A549 (cell line): ENCODE data around the gene FNIP2. TPM values are rescaled to one million over a fixed set of nuclear protein-coding genes. Genes with fewer than 3 reads are reported as not detected.
"Not testable (repeated sequence)": the region's sequence is repeated elsewhere in the genome, so short reads cannot be mapped to it uniquely, and the experiment has no call there.

Experiments used
- ATAC-seq, 2 experiments: fragments of 200-7000 bp in 1 of 2; fragments of >200 bp in 1 of 2; cut with Nextera tagmentation in 1 of 2; cut with Tn5 transposase in 1 of 2; 3 replicates each; pipeline versions ENCODE4 v1.8.0 to v1.9.1; 2018 to 2020; ENCODE audit warnings: mild to moderate bottlenecking in 1 of 2, moderate library complexity in 1 of 2
- CTCF ChIA-PET: fragments of 300-600 bp; sonication (Branson Sonifier 250); formaldehyde crosslinking; extraction: SDS; loops from one replicate; lab custom pipeline; 2021; ENCODE audit warnings: antibody characterized with exemption, inconsistent platforms; lab: Yijun Ruan, JAX
- POLR2A ChIA-PET: fragments of 350-600 bp; formaldehyde crosslinking; extraction: SDS; loops from one replicate; lab custom pipeline; 2021; ENCODE audit warnings: antibody characterized with exemption, inconsistent platforms; lab: Yijun Ruan, JAX
- DNase-seq, 2 experiments: peaks; one replicate each; pipeline versions ENCODE4 v3.0.0 to v3.0.0-alpha.2; 2011 to 2016; ENCODE audit warnings: low read depth in 1 of 2, low spot score in 1 of 2
- FAIRE-seq: peaks from 2 replicates; lab custom pipeline; 2011; peaks lifted over from hg19 to GRCh38; lab: Jason Lieb, UNC
- H3K27ac ChIP-seq, 2 experiments: fragments of >200 bp; sonication (Bioruptor Twin); formaldehyde crosslinking; 3 replicates each; pipeline ENCODE4 v1.5.1; 2016 to 2017
- H3K4me1 ChIP-seq: fragments of >200 bp; sonication (Bioruptor Twin); formaldehyde crosslinking; 3 replicates; pipeline ENCODE4 v1.6.1; 2016
- H3K4me2 ChIP-seq: fragments of >200 bp; sonication (Bioruptor Twin); formaldehyde crosslinking; 3 replicates; pipeline ENCODE4 v1.6.1; 2016
- H3K4me3 ChIP-seq: fragments of >200 bp; sonication (Bioruptor Twin); formaldehyde crosslinking; 3 replicates; pipeline ENCODE4 v1.5.1; 2016
- H3K9me3 ChIP-seq: fragments of >200 bp; sonication (Bioruptor Twin); formaldehyde crosslinking; 3 replicates; pipeline ENCODE4 v1.6.1; 2016
- CEBPB ChIP-seq, 2 experiments: fragments of >200 bp in 1 of 2; sonication (Bioruptor Twin) in 1 of 2; formaldehyde crosslinking in 1 of 2; IDR thresholded peaks; 2 replicates each; pipeline ENCODE4 v1.6.1; 2012 to 2016
- EHMT2 ChIP-seq: fragments of 200-600 bp; sonication (generic); IDR thresholded peaks from 2 replicates; pipeline ENCODE4 v1.6.1; 2016; ENCODE audit warnings: antibody characterized with exemption, low read depth, mild to moderate bottlenecking, moderate library complexity
- ESRRA ChIP-seq: fragments of 150-350 bp; IDR thresholded peaks from 2 replicates; pipeline ENCODE4 v1.6.1; 2014; ENCODE audit warnings: mild to moderate bottlenecking, low read length, borderline replicate concordance
- FOSB ChIP-seq: fragments of 250-450 bp; sonication (Bioruptor Pico); IDR thresholded peaks from 2 replicates; pipeline ENCODE4 v1.5.0; 2020; ENCODE audit warnings: mild to moderate bottlenecking, moderate library complexity
- FOSL2 ChIP-seq, 2 experiments: fragments of 450-650 bp in 1 of 2; fragments of >200 bp in 1 of 2; sonication (Bioruptor Twin) in 1 of 2; formaldehyde crosslinking; IDR thresholded peaks; 2 replicates each; pipeline versions ENCODE4 v1.5.0 to v1.6.1; 2016 to 2020; ENCODE audit warnings: mild to moderate bottlenecking in 1 of 2, moderate library complexity in 1 of 2
- GATA3 ChIP-seq: IDR thresholded peaks from 2 replicates; pipeline ENCODE4 v1.6.1; 2012; ENCODE audit warnings: borderline replicate concordance
- HOXB13 ChIP-seq: fragments of 250-450 bp; sonication (Bioruptor Pico); IDR thresholded peaks from 2 replicates; pipeline ENCODE4 v1.5.0; 2020; ENCODE audit warnings: low read depth, mild to moderate bottlenecking, moderate library complexity
- HOXB5 ChIP-seq: fragments of 250-450 bp; sonication (Bioruptor Pico); IDR thresholded peaks from 2 replicates; pipeline ENCODE4 v1.5.0; 2020; ENCODE audit warnings: mild to moderate bottlenecking, moderate library complexity
- KDM1A ChIP-seq: fragments of 200-600 bp; sonication (generic); IDR thresholded peaks from 2 replicates; pipeline ENCODE4 v1.6.1; 2016; ENCODE audit warnings: low read depth, mild to moderate bottlenecking
- MAX ChIP-seq: IDR thresholded peaks from 2 replicates; pipeline ENCODE4 v1.6.1; 2012
- MYC ChIP-seq: IDR thresholded peaks from 2 replicates; pipeline ENCODE4 v1.6.1; 2012; ENCODE audit warnings: mild to moderate bottlenecking, inconsistent platforms, low read length, improper control_type of control experiment, borderline replicate concordance
- NFE2L2 ChIP-seq: fragments of 150-350 bp; conservative IDR thresholded peaks from 2 replicates; pipeline ENCODE4 v1.6.1; 2014; ENCODE audit warnings: low read length
- NR3C1 ChIP-seq: fragments of >200 bp; sonication (Bioruptor Twin); formaldehyde crosslinking; IDR thresholded peaks from 3 replicates; pipeline ENCODE4 v1.6.1; 2017
- POLR2A ChIP-seq: IDR thresholded peaks from 2 replicates; pipeline ENCODE4 v1.6.1; 2012; ENCODE audit warnings: mild to moderate bottlenecking, low read length
- RARB ChIP-seq: fragments of 250-450 bp; sonication (Bioruptor Pico); IDR thresholded peaks from 2 replicates; pipeline ENCODE4 v1.8.0; 2021; ENCODE audit warnings: mild to moderate bottlenecking, moderate library complexity
- RFX5 ChIP-seq: fragments of 450-650 bp; IDR thresholded peaks from 2 replicates; pipeline ENCODE4 v1.7.1; 2014; ENCODE audit warnings: antibody characterized with exemption, mild to moderate bottlenecking, moderate library complexity
- SMC3 ChIP-seq: fragments of >200 bp; sonication (Bioruptor Twin); formaldehyde crosslinking; IDR thresholded peaks from 3 replicates; pipeline ENCODE4 v1.6.1; 2018; ENCODE audit warnings: inconsistent platforms
- SREBF2 ChIP-seq: fragments of 450-650 bp; IDR thresholded peaks from 2 replicates; pipeline ENCODE4 v1.6.1; 2014; ENCODE audit warnings: mild to moderate bottlenecking, moderate library complexity
- TFCP2L1 ChIP-seq: fragments of 250-450 bp; sonication (Bioruptor Pico); IDR thresholded peaks from 2 replicates; pipeline ENCODE4 v1.5.0; 2021; ENCODE audit warnings: mild to moderate bottlenecking
- TP53 ChIP-seq: fragments of 250-450 bp; sonication (Bioruptor Pico); IDR thresholded peaks from 2 replicates; pipeline ENCODE4 v1.5.0; 2021; ENCODE audit warnings: mild to moderate bottlenecking, moderate library complexity
- ZSCAN20 ChIP-seq: fragments of 250-450 bp; sonication (Bioruptor Pico); IDR thresholded peaks from 2 replicates; pipeline ENCODE4 v1.8.0; 2022; ENCODE audit warnings: mild to moderate bottlenecking, moderate library complexity
- WGBS: methylation state at CpG from one replicate; pipeline ENCODE4 v1.1.6; 2017; ENCODE audit errors: missing lambda C conversion rate; 5-methylcytosine and 5-hydroxymethylcytosine counted together
- polyA plus RNA-seq, 4 experiments: library from polyadenylated mRNA; depleted of rRNA in 3 of 4; stranded (reverse); fragments of >200 nt; fragmentation: RNase III in 1 of 4; extraction: RNeasy Plus Mini Kit Qiagen cat#74134 plus additional on column Dnase treatment in 1 of 4; gene quantifications; 2 replicates in 3 of 4; 3 replicates in 1 of 4; pipeline ENCODE4 v1.2.3, GENCODE V29; 2011 to 2017
- TF ChIP-seq, protein P1 (sequence below): fragments of 450-650 bp; IDR thresholded peaks from 2 replicates; pipeline ENCODE4 v1.6.1; 2014; ENCODE audit warnings: antibody characterized with exemption
- TF ChIP-seq, protein P2 (sequence below): fragments of 150-350 bp; IDR thresholded peaks from 2 replicates; pipeline ENCODE4 v1.6.1; 2014; ENCODE audit warnings: low read depth, mild to moderate bottlenecking, low read length

FNIP2 gene
- polyA plus RNA-seq, 2 of the 4 experiments (the other 2 are of a cell fraction) = 2.0 to 2.5 TPM

- 93% methylated on average over 2 of the region's 2 CpGs for WGBS
- Histone ChIP-seq H3K4me3 (no peak overlapping the region), H3K27ac (no peak overlapping the region), H3K4me1 (no peaks in the 10 kb centered on the region), H3K4me2 (no peak overlapping the region), H3K9me3 (0 out of 3 replicates have a peak, but pooled peaks cover 3% of the 10 kb centered on the region)
- ChIA-PET POLR2A (interaction anchor here (0.6 kb wide), 1 partner anchor 511 kb away, joined by 3 read pairs; no protein-coding TSS in a partner anchor), CTCF (no interaction called here)
- DNase-seq (no peak), FAIRE-seq (no peak), ATAC-seq (no peak)
- TF ChIP-seq EHMT2 = no peak
- no peak for TF ChIP-seq ZSCAN20 (CRISPR knock-in tag)
- TF ChIP-seq NR3C1 = no peak
- no peak for TF ChIP-seq POLR2A
- no peak for TF ChIP-seq HOXB5
- TF ChIP-seq MYC = no peak
- no peak for TF ChIP-seq MAX
- TF ChIP-seq SREBF2 = no peak
- no peak for TF ChIP-seq NFE2L2
- TF ChIP-seq, protein P1, sequence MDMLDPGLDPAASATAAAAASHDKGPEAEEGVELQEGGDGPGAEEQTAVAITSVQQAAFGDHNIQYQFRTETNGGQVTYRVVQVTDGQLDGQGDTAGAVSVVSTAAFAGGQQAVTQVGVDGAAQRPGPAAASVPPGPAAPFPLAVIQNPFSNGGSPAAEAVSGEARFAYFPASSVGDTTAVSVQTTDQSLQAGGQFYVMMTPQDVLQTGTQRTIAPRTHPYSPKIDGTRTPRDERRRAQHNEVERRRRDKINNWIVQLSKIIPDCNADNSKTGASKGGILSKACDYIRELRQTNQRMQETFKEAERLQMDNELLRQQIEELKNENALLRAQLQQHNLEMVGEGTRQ = no peak
- no peak for TF ChIP-seq FOSB (CRISPR knock-in tag)
- no peak for TF ChIP-seq TFCP2L1 (CRISPR knock-in tag)
Observed at GRCh38 chr4:158739600-158739999, 29.2 kb upstream of the FNIP2 start.

DNA sequence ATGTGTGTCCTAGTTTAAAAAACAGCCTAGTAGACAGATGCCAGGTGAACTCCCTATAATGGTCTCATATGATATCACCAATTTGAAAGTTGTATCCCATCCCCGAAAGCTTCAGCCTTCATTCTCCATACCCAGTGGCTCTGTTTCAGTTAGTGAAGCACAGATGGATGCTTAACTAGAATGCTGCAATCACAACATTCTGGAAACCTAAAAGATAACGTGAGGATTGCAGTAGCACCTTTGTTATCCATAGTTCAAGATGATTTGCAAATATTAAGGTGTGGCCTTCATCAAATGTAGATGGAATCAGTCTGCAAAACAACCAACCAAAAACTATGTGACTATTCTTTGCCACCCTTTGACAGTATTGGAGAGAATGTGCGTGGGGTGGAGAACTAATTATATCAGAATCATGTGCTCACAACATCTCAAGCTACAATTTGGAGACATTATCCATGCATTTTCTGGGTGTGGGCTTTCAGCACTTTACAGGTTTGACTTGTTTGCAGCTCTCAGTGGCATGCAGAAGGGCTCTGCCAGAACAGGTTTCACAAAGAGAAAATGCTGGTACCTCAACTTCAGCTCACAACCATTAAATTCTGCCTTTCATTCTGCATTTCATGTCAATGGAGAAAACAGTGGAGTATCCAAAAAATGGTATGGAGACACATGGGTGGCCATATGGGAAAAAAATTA lies 27.4 kb upstream of the FNIP2 start:
- ChIA-PET POLR2A (no interaction called here), CTCF (no interaction called here)
- Histone ChIP-seq H3K4me1 (no peaks in the 10 kb centered on the region), H3K27ac (no peak overlapping the region), H3K4me3 (no peak overlapping the region), H3K9me3 (0 out of 3 replicates have a peak, but pooled peaks cover 3% of the 10 kb centered on the region), H3K4me2 (no peak overlapping the region)
- TF ChIP-seq RFX5 = no peak
- TF ChIP-seq KDM1A = no peak
- no peak for TF ChIP-seq GATA3
- TF ChIP-seq SMC3 = no peak
- no peak for TF ChIP-seq CEBPB (IDR thresholded peaks at IDR 0.05)
- TF ChIP-seq HOXB13 = no peak
- TF ChIP-seq, protein P2, sequence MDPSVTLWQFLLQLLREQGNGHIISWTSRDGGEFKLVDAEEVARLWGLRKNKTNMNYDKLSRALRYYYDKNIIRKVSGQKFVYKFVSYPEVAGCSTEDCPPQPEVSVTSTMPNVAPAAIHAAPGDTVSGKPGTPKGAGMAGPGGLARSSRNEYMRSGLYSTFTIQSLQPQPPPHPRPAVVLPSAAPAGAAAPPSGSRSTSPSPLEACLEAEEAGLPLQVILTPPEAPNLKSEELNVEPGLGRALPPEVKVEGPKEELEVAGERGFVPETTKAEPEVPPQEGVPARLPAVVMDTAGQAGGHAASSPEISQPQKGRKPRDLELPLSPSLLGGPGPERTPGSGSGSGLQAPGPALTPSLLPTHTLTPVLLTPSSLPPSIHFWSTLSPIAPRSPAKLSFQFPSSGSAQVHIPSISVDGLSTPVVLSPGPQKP = no peak
- no peak for TF ChIP-seq FOSB (CRISPR knock-in tag)
- TF ChIP-seq ESRRA = no peak
- TF ChIP-seq FOSL2 (IDR thresholded peaks at IDR 0.05) = no peak
- TF ChIP-seq FOSL2 (CRISPR knock-in tag; IDR thresholded peaks at IDR 0.05) = no peak
- no peak for TF ChIP-seq RARB (CRISPR knock-in tag)
- TF ChIP-seq, protein P1 = no peak
- no peak for TF ChIP-seq HOXB5
- TF ChIP-seq TP53 (CRISPR knock-in tag) = no peak
- TF ChIP-seq MYC = no peak
- DNase-seq = no peak
- no peak for ATAC-seq
- 46% methylated on average over 3 of the region's 3 CpGs for WGBS
- FAIRE-seq = no peak

DNA sequence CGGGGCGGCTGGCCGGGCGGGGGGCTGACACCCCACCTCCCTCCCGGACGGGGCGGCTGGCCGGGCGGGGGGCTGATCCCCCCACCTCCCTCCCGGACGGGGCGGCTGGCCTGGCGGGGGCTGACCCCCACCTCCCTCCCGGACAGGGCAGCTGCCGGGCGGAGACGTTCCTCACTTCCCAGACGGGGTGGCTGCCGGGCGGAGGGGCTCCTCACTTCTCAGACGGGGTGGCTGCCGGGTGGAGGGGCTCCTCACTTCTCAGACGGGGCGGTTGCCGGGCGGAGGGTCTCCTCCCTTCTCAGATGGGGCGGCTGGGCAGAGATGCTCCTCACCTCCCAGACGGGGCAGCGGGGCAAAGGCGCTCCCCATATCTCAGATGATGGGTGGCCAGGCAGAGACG lies 22.3 kb upstream of the FNIP2 start:
- CTCF ChIA-PET, H3K9me3 ChIP-seq, H3K4me2 ChIP-seq, H3K27ac ChIP-seq, H3K4me1 ChIP-seq, ATAC-seq, H3K4me3 ChIP-seq, DNase-seq, FAIRE-seq, POLR2A ChIA-PET: not testable (repeated sequence)
- WGBS = no CpG with 5 or more reads among the region's 31 CpGs
